Measurements from ENCODE around the gene DLGAP1. TPM values are rescaled to one million over a fixed set of nuclear protein-coding genes. Genes with fewer than 3 reads are reported as not detected.

DLGAP1 gene
- total RNA-seq, 1 experiment from 2014 or later, result 0.39 TPM

- no peak overlapping the region for H3K9ac ChIP-seq (ENCODE audit: low read length)
- H4K20me1 ChIP-seq (ENCODE audit: insufficient read depth), result no peaks in the 10 kb centered on the region
- DNase-seq (ENCODE audit: low read depth, low spot score), result no peak
- ATAC-seq, result no peak
- no peak overlapping the region for H2AFZ ChIP-seq (ENCODE audit: low read depth, low read length, poor library complexity, severe bottlenecking)
- no peaks in the 10 kb centered on the region for H3K79me2 ChIP-seq (ENCODE audit: insufficient read depth, low read length)
- H3K4me2 ChIP-seq (ENCODE audit: low read length), result no peak overlapping the region
- H3K4me3 ChIP-seq (replicated peaks in 1 of 2; ENCODE audit: low read depth in 1 of 2, low read length in 2 of 2), result no peak overlapping the region
- RAD21 ChIA-PET (ENCODE audit: low non-redundant PET in 1 of 2, low total read pairs in 2 of 2, uncharacterized antibody in 2 of 2, unreplicated experiment in 2 of 2), result no interaction called here
- no peaks in the 10 kb centered on the region for H3K36me3 ChIP-seq (ENCODE audit: control insufficient read depth in 1 of 2, insufficient read depth in 2 of 2, low read length in 2 of 2)
- no peak for TF ChIP-seq ZBTB33 (IDR thresholded peaks at IDR 0.05; ENCODE audit: extremely low read depth, insufficient replicate concordance, low read length)
- no peak for TF ChIP-seq ATF3 (IDR thresholded peaks at IDR 0.05)
- TF ChIP-seq YY1 (IDR thresholded peaks at IDR 0.05; ENCODE audit: extremely low read depth, insufficient replicate concordance, low read depth, low read length), result no peak
- no peak for TF ChIP-seq JUND (IDR thresholded peaks at IDR 0.05)
- TF ChIP-seq MAX (IDR thresholded peaks at IDR 0.05), result no peak
- no peaks in the 10 kb centered on the region for H3K9me2 ChIP-seq (ENCODE audit: insufficient read depth)
- POLR2A ChIA-PET, result no interaction called here
- BruUV-seq (replicated peaks), result no TSS peak
- CTCF ChIA-PET, result interaction anchor here (1.2 kb wide), 1 partner anchor 218 kb away, joined by 3 read pairs; no protein-coding TSS in a partner anchor
- H3K27ac ChIP-seq (ENCODE audit: low read depth, low read length), result no peak overlapping the region
- no peaks in the 10 kb centered on the region; a peak in 1 of 4 replicates for H3K4me1 ChIP-seq (ENCODE audit: control insufficient read depth in 1 of 2, insufficient read depth in 2 of 2, low read length in 2 of 2)
- intact Hi-C loops (cut with micrococcal nuclease), result no loop called here
- no peaks in the 10 kb centered on the region for H3K27me3 ChIP-seq (ENCODE audit: insufficient read depth, low read length)
- no peaks in the 10 kb centered on the region for H3K9me3 ChIP-seq (ENCODE audit: control insufficient read depth in 1 of 2, insufficient read depth in 1 of 2, low read depth in 1 of 2, low read length in 2 of 2)
These were observed 678.0 kb downstream of the DLGAP1 start for GRCh38 chr18:3777122-3777521.

- Histone ChIP-seq H3K79me2 (ENCODE audit: insufficient read depth, low read length) (no peaks in the 10 kb centered on the region), H3K9me3 (ENCODE audit: control insufficient read depth in 1 of 2, insufficient read depth in 1 of 2, low read depth in 1 of 2, low read length in 2 of 2) (no peaks in the 10 kb centered on the region), H3K4me2 (ENCODE audit: low read length) (no peak overlapping the region), H3K27me3 (ENCODE audit: insufficient read depth, low read length) (no peaks in the 10 kb centered on the region), H3K27ac (ENCODE audit: low read depth, low read length) (no peak overlapping the region), H3K9ac (ENCODE audit: low read length) (no peak overlapping the region), H3K4me3 (replicated peaks in 1 of 2; ENCODE audit: low read depth in 1 of 2, low read length in 2 of 2) (no peak overlapping the region), H2AFZ (ENCODE audit: low read depth, low read length, poor library complexity, severe bottlenecking) (no peak overlapping the region), H3K4me1 (ENCODE audit: control insufficient read depth in 1 of 2, insufficient read depth in 2 of 2, low read length in 2 of 2) (peaks cover 0 to 7% of the 10 kb centered on the region in 2 experiments; a peak in 3 of 4 replicates), H3K9me2 (ENCODE audit: insufficient read depth) (no peaks in the 10 kb centered on the region), H4K20me1 (ENCODE audit: insufficient read depth) (no peaks in the 10 kb centered on the region), H3K36me3 (ENCODE audit: control insufficient read depth in 1 of 2, insufficient read depth in 2 of 2, low read length in 2 of 2) (no peaks in the 10 kb centered on the region)
- TF ChIP-seq SIN3A (IDR thresholded peaks at IDR 0.05; ENCODE audit: low read depth), result no peak
- no peak for TF ChIP-seq CTCF (IDR thresholded peaks at IDR 0.05 in 2 of 3, conservative IDR thresholded peaks at IDR 0.05 in 1 of 3; ENCODE audit: borderline replicate concordance in 1 of 3, insufficient read depth in 1 of 3, low read depth in 2 of 3, low read length in 2 of 3)
- no peak for TF ChIP-seq EGR1 (IDR thresholded peaks at IDR 0.05; ENCODE audit: low read depth)
- no peak for TF ChIP-seq YY1 (IDR thresholded peaks at IDR 0.05; ENCODE audit: extremely low read depth, insufficient replicate concordance, low read depth, low read length)
- no peak for TF ChIP-seq EZH2 (IDR thresholded peaks at IDR 0.05)
- no peak for TF ChIP-seq ATF3 (IDR thresholded peaks at IDR 0.05)
- TF ChIP-seq EZH2phosphoT487 (IDR thresholded peaks at IDR 0.05; ENCODE audit: borderline replicate concordance), result no peak
- no peak for TF ChIP-seq POLR2A (IDR thresholded peaks at IDR 0.05; ENCODE audit: borderline replicate concordance, extremely low read depth, insufficient read depth, insufficient read length)
- no peak for TF ChIP-seq MAX (IDR thresholded peaks at IDR 0.05)
- no peak for TF ChIP-seq FOSL1 (IDR thresholded peaks at IDR 0.05; ENCODE audit: low read depth)
- BruUV-seq (replicated peaks), result no TSS peak
- intact Hi-C loops (cut with micrococcal nuclease), result no loop called here
- POLR2A ChIA-PET, result no interaction called here
- RAD21 ChIA-PET (ENCODE audit: low non-redundant PET in 1 of 2, low total read pairs in 2 of 2, uncharacterized antibody in 2 of 2, unreplicated experiment in 2 of 2), result no interaction called here
- CTCF ChIA-PET, result interaction anchor here (1.2 kb wide), 1 partner anchor 219 kb away, joined by 3 read pairs; no protein-coding TSS in a partner anchor
- DNase-seq (ENCODE audit: low read depth, low spot score) (no peak), ATAC-seq (no peak)
These were observed 679.1 kb downstream of the DLGAP1 start for GRCh38 chr18:3775996-3776395.

All from HCT116 (cell line).